GM11168 (cell line): ENCODE measurements around the gene UBE2G1.

ENCODE experiments used
- in situ Hi-C: fragments of 300-500 bp; cut with MboI; formaldehyde crosslinking; loops from one replicate; pipeline ENCODE4 v1.12.0; 2022; ENCODE audit warnings: low sequenced_read_pairs; ENCODE audit not compliant: unreplicated experiment

Gene UBE2G1

DNA sequence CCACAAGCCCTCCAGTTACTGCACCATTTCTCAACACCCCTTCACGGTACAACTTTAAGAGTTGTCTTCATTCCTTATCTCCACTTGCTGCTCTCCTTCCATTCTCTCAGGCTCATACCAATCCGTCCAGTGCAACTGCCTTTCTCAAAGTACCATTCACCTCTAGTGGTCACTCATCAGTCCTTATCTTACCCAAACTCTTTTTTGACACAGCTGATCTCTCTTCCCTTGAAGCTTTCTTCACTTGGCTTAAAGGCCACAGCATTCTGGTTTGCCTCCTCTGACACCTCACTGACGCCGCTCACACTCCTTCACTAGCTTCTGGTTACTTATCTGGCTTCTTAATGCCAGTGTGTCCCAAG, 24.9 kb downstream of the UBE2G1 start:
- in situ Hi-C loops, result loop anchor here (5.0 kb wide), 1 partner anchor 76 kb away; no protein-coding TSS in a partner anchor

DNA sequence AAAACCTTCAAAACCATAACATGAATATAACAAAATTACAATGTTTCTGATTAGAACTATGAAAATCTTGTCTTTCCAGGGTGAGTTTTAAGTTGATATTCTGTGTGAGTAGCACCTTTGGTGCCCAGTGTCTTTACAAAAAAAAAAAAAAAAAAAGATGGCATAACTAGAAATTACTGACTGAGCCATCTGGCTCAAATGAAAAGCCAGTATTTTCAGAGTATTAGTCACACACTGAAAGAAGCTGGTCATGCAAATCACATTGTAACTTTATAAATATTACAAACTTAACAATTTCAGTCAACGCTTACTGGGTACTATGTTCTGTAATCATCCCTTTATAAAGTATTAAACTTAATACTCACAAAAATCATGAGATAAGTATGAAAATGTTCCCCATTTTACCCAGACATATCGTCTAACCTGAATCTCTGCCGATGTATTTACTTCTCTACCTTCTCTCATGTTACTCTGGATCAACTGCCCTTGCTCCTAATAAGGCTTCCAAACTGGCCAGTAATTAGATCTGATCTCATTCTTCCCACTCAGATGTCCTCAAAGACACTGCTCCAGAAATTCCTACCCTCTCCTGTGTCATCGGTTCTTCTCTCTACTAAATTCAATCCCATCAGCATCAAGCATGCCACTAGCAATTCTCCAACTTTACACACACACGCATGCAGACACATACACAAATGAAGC, 25.4 kb downstream of the UBE2G1 start:
- in situ Hi-C loops, result loop anchor here (5.0 kb wide), 1 partner anchor 76 kb away; no protein-coding TSS in a partner anchor

DNA sequence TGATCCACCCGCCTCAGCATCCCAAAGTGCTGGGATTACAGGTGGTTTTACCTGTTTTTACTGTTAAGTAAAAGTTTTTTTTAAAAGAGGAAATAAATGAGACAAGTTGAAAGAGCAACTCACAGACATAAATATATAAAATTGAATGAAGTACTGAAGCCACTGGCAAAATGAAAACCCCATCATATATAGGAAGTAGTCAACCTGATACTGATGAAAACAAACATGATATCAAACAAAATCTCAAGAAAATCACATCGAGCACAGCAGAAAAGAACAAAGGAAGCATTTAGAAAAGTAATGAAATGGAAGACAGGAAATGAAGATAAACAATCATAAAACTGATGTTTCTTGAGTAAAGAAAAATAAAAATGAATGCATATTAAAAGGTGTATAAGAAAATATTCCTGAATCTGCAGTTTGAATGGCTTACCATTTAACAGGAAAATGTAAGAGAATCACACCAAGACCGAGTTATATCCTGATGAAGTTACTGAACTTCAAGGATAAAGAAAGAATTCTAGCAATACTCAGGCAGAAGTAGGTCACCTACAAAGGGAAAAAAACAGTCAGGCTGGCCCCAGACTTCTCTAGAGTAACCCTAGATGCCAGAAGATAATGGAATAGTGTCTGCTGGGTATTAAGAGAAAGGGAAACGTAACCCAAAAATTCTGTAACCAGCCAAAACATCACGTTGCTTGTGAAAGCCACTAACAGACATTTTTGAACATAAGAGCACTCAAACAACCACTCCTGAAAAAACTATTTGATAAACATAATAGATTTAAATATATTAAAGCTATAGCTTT, 31.5 kb downstream of the UBE2G1 start:
- in situ Hi-C loops, result no loop called here

DNA sequence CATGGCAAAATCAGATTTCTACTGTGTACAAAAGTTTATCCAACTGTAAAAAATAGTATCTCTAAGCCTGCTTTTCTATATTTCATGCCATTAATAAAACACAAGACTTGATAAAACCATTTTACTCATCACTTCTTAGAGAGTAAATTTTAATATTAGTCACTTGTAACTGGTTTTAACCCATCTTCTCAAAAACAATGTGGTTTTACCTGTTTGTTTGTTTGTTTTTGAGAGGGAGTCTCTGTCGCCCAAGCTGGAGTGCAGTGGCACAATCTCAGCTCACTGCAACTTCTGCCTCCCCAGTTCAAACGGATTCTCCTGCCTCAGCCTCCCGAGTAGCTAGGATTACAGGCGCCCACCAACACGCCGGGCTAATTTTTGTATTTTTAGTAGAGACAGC, 32.1 kb downstream of the UBE2G1 start:
- in situ Hi-C loops, result no loop called here

DNA sequence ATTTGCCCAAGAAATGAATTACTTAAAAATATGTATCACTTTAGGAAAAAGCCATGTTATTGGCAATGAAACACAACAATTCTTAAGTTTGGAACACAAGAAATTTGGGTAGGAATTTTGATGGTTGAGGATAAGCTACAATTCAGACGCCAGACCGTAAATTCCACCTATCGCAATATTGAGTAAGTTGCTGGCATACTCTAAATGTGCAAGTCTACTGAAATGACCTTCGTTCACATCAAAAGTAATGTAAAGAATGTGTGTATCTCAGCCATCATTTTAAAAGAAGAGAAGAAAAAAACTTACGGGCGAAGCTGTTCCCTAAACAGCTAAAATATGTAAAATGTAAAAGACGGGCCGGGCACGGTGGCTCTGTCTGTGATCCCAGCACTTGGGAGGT, 33.4 kb downstream of the UBE2G1 start:
- in situ Hi-C loops, result no loop called here

DNA sequence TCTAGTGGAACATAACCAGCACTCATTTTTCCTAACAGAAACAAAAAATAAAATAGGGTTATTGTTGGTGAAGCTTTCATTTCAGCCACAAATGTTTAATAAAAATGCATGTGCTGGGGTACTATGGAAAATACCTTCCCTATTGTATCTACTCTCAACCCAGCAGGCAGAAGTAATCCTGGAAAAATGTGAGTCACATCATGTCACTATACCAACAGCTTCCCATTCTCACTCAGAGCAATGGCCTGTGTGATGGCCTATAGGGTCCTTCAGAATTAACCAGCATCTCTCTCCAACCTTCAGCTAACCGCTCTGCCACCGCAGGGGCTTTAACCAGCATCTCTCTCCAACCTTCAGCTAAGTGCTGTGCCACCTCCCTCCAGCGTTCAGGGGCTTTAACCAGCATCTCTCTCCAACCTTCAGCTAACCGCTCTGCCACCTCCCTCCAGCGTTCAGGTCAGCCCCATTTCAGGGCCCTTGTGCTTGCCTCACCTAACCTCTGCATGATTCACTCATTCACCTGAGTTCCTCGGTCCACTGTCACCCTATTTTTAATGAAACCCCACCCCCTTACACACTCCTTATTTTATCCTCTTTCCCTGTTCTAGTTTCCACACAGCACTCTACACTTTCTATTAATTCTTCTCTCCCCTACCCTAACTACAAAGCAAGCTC, 34.0 kb downstream of the UBE2G1 start:
- in situ Hi-C loops, result no loop called here

DNA sequence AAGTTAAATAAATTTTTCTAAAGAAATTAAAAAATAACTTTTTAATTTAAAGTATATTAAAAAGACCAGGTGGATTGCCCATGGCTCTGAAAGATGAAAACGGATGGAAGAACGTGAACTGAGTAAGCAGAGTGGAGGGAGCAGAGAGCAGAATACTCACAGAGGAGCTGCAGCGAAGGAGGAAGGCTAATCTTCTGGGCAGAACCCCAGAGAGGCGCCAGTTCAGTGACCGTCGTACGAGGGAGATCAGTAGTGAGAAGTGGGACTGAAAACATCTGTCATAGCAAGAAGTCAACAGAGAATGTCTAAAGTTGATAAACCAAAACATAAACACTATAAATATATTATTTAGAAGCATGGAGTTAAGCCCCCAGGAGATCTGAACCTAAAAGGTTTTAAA, 34.9 kb downstream of the UBE2G1 start:
- in situ Hi-C loops, result no loop called here

DNA sequence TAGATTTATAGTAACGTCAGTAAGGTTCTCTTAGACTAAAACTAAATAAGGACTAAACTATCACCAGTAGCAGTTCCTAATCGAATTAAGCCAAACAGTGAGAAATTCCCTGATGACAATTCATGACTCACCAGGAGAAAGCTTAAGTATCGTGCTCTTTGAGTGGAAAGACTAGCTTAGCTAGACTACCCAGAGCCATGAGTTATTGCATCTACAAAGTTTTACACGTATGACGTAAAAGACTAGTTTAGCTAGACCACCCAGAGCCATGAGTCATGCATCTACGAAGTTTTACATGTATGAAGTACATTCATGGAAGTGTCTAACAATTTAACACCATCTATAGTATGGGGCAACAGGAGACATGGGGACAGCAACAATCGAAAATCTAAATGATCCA, 36.6 kb downstream of the UBE2G1 start:
- in situ Hi-C loops, result no loop called here

DNA sequence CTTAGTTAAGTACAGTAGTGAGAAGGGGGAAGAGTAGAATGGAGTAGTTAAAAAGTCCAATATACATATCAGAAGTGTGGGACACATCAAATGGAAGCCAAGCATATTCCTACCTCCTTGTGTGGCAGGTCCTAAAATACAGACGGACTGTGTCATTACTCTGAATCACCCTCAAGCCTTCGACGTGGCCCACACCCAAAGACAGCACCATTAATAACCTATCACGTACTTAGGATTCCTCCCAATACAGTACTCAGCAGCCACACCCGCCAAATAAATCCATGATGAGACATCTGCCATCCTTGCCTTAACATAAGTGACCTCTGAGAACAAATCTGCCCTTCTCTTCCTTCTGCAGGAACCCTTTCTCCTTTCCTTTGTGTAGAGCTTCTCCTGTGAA, 38.9 kb downstream of the UBE2G1 start:
- in situ Hi-C loops, result no loop called here

DNA sequence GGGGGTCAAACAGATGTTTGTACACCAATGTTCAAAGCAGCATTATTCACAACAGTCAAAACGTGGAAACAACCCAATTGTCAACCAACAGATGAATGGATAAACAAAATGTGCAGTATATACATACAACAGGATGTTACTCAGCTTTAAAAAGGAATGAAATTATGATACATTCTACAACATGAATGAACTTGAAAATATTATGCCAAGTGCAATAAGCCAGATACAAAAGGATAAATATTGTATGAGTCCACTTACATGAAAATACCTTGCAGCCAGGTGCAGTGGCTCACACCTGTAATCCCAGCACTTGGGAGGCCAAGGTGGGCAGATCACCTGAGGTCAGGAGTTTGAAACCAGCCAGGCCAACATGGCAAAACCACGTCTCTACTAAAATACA, 39.9 kb downstream of the UBE2G1 start:
- in situ Hi-C loops, result no loop called here

DNA sequence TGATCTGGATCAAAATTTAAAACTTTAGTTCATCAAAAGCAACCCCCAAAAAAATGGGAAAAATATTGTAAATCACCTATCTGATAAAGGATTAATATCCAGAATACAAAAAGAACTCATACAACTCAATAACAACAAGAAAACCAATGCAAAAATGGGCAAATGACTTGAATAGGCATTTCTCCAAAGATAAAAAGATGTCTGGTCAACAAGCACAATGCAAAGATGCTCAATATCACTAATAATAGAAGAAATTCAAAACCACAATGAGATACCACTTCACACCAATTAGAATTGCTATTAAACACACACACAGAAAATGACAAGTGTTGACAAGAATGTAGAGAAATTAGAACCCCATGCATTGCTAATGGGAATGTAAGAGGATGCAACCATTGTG, 40.4 kb downstream of the UBE2G1 start:
- in situ Hi-C loops, result no loop called here

DNA sequence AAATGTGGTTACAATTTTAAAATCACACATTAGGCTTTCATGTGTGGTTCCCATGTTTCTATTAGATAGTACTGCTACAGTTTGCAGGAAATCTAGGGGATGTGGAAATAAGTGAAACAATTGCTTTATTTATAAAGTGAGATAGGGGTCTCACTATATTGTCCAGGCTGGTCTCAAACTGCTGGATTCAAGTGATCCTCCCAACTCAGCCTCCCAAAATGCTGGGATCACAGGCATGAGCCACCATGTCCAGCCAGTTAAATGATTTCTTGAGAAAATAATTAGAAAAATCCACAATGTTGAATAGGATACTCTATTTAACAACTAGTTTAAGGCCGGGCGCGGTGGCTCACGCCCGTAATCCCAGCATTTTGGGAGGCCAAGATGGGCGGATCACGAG, 42.0 kb downstream of the UBE2G1 start:
- in situ Hi-C loops, result no loop called here

DNA sequence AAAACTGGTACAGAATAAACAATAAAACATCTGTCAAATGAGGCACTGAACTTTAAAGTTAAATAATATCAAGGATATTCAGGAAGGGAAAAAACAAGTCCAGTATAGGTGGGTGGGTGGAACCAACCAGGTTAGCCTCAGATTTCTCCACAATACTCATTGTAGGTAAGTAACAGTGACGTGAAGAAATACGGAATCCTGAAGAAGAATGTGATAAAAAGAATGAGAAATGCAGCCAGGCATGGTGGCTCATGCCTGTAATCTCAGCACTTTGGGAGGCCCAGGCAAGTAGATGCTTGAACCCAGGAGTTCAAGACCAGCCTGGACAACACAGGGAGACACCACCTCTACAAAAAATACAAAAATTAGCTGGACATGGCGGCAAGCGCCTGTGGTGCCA, 47.3 kb downstream of the UBE2G1 start:
- in situ Hi-C loops, result no loop called here

DNA sequence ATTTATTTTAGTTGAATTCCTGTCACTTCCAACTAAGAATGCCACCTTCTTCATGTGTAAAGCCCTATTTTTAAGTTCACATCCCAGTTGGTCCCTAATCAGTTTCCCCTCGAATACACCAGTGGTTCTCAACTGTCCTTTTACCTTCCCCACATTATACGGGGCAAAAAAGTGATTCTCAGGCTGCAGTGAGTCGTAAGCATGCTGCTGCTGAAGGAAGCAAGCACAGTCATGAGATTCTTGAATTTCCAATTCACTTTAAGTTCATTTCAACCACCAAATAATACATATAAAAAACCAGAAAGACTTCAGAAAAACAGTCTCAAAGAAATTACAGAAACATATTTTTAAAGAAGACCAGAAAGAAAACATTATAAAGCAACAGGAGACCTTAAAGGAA, 47.9 kb downstream of the UBE2G1 start:
- in situ Hi-C loops, result no loop called here

DNA sequence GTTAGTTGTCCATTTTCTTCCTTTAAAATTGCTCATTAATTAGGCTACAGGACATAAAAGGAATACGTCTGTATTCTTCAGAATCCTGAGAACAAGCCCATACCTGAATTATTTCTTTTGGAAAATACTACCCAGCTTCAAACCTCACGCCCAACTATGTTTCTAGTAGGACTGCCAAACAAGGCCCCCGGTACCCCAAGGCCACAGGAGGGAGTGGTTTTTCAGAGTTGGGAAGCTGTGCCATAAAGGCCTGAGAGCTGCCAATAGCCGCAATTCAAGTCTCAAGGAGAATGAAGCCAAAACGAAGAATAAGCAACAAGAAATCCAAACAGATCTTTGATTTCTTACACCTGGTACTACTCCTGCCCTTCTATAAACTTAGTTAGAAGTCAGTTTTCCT, 48.3 kb downstream of the UBE2G1 start:
- in situ Hi-C loops, result no loop called here

DNA sequence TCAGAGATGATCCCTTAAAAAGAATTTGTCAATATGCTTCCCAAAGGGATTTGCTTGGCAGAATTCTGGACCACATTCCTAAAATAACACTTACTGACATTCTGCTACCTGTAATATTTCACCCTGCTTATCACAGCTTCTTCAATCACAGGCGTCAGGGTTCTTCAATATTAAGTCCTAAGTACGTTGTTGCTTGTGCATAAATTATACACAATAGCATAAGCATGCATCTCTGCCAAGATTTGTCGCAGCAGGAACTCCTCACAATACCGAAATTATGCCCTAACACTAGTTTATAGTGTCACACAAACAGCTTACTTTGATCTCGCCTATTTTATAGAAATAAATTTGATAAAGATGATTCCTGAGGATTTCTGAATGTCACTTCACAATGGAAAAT, 48.9 kb downstream of the UBE2G1 start:
- in situ Hi-C loops, result no loop called here

DNA sequence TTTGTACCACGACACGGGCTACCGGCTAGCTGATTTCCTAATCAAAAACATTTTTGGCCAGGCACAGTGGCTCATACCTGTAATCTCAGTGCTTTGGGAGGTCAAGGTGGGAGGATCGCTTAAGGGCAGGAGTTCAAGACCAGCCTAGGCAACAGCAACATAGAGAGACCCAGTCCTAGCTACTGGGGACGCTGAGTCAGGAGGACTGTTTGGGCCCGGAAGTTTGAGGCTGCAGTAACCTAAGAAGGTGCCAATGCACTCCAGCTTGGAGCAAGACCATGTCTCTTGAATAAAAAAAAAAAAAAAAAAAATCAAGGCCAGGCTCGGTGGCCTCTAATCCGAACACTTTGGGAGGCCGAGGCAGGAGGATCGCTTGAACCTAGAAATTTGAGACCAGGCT, 49.8 kb downstream of the UBE2G1 start:
- in situ Hi-C loops, result no loop called here

DNA sequence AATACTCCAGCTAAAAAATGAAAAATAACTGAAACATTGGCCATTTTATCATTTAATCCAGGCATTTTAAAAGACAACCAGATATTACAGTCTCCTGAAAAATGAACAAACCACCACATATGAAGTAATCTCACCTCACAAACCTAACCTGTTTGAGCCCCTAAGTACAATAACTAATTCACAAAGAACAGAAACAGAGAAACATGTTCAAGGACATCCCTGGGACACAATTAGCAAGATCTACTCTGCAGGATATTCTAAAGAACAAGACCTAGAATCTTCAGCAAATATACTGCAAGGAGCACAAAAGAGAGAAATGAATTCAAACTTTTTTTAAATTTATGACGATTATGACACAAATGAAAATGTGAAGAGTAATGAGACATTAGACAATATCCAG, 51.9 kb downstream of the UBE2G1 start:
- in situ Hi-C loops, result no loop called here

DNA sequence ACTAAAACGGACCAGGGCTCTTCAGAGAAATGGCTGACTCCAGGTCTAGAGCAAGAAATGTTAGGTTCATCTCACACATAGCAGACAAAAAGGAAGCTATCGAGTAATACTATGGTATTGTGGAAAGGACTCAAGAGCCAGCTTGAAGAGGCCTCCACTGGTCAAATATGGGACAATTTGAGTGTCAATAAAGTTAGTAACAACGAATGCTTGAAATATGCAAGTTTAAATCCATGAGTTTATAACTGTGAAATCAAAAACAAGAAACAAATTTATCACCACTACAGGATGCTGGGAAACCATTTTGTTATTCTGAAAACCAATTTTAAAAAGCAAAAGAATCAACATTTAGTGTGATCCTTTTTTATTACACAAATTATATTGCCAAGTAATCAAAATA, 52.3 kb downstream of the UBE2G1 start:
- in situ Hi-C loops, result no loop called here

DNA sequence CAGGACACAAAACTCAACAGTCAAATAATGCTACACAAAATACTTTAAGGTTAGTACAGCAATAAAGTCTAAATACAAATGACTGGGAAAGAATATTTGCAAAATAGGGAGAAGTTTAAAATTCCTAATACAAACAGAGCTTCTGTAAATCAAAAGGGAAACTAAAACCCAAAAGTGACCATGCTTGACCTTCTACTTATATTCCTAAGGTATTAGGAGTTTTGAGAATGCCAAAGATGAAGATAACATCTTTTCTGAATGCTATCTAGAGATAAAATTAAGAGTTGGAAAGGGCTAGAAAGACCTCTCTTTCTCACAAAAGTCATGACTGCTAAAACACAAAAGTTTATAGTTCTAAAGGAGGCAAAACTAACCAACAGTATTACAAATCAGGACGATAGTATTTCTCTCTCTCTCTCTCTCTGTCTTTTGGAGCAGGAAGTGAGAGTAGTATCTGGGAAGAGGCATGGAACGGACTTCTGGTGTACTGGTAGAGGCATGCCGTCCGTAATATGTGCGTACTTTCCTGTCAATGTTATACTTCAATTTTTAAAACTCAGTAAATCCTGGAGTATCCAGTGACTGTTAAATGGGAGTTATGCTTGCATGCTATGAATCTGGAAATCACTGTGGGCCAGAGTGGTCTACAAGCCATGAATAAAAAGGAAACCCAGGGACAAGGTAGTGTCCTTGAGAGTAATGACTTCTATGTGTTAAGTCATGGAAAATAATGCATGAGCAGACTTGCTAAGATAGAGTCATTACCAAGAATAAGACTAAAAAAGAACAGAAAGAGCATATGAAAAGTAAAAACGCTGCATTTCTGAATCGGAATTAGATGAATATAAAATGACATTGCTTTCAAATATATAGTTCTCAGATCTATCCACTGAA, 53.0 kb downstream of the UBE2G1 start:
- in situ Hi-C loops, result no loop called here
